OCI-LY1 (cell line): ENCODE data around the gene MUC5AC.
"Not testable (repeated sequence)": the region's sequence is repeated elsewhere in the genome, so short reads cannot be mapped to it uniquely, and the experiment has no call there.

Source experiments
- H2AFZ ChIP-seq: fragments of 200-600 bp; sonication (generic), shearing (Covaris generic); 2 replicates; pipeline ENCODE4 v1.6.0; 2014; ENCODE audit warnings: antibody characterized with exemption, mild to moderate bottlenecking, low read length
- H3F3A ChIP-seq: fragments of 200-600 bp; sonication (generic), shearing (Covaris generic); 2 replicates; pipeline ENCODE4 v1.6.0; 2014; ENCODE audit warnings: mild to moderate bottlenecking, antibody characterized with exemption, low read length, moderate library complexity; ENCODE audit not compliant: insufficient read depth
- H3K27ac ChIP-seq: fragments of 200-600 bp; sonication (generic); 2 replicates; pipeline ENCODE4 v1.5.1; 2014; ENCODE audit warnings: low read length, mixed run types, mild to moderate bottlenecking, low read depth; ENCODE audit not compliant: poor library complexity, severe bottlenecking
- H3K27me3 ChIP-seq: fragments of 200-600 bp; sonication (generic); 2 replicates; pipeline ENCODE4 v1.6.0; 2014; ENCODE audit warnings: antibody characterized with exemption, mild to moderate bottlenecking, low read length, moderate library complexity; ENCODE audit not compliant: insufficient read depth
- H3K36me3 ChIP-seq: fragments of 200-600 bp; sonication (generic); 2 replicates; pipeline ENCODE4 v1.6.1; 2014; ENCODE audit warnings: mild to moderate bottlenecking, antibody characterized with exemption, low read length, moderate library complexity, mixed read lengths; ENCODE audit not compliant: insufficient read depth
- H3K4me1 ChIP-seq: fragments of 200-600 bp; sonication (generic); 2 replicates; pipeline ENCODE4 v1.5.1; 2014; ENCODE audit warnings: mild to moderate bottlenecking, low read length, moderate library complexity; ENCODE audit not compliant: insufficient read depth, severe bottlenecking
- H3K4me2 ChIP-seq: fragments of 200-600 bp; sonication (generic), shearing (Covaris generic); 2 replicates; pipeline ENCODE4 v1.6.1; 2014; ENCODE audit warnings: low read length
- H3K4me3 ChIP-seq: fragments of 200-600 bp; sonication (generic); 2 replicates; pipeline ENCODE4 v1.5.1; 2014; ENCODE audit warnings: low read length, low read depth, mild to moderate bottlenecking, mixed read lengths; ENCODE audit not compliant: poor library complexity, severe bottlenecking
- H3K79me2 ChIP-seq: fragments of 200-600 bp; shearing (Covaris generic); 2 replicates; pipeline ENCODE4 v1.6.1; 2016; ENCODE audit warnings: mixed run types, low read length, mixed read lengths; ENCODE audit not compliant: insufficient read depth
- H3K9ac ChIP-seq: fragments of 200-600 bp; sonication (generic), shearing (Covaris generic); 2 replicates; pipeline ENCODE4 v1.6.1; 2014; ENCODE audit warnings: mild to moderate bottlenecking, low read length, mixed read lengths
- H3K9me2 ChIP-seq: fragments of 200-600 bp; sonication (generic), shearing (Covaris generic); 2 replicates; pipeline ENCODE4 v1.6.1; 2014; ENCODE audit warnings: low read depth, mild to moderate bottlenecking, low read length, mixed read lengths
- H3K9me3 ChIP-seq: fragments of 200-600 bp; shearing (Covaris generic); 2 replicates; pipeline ENCODE4 v1.6.1; 2014; ENCODE audit warnings: low read length, mixed read lengths
- H4K20me1 ChIP-seq: fragments of 200-600 bp; sonication (generic), shearing (Covaris generic); 2 replicates; pipeline ENCODE4 v1.6.0; 2016; ENCODE audit warnings: mild to moderate bottlenecking, low read length; ENCODE audit not compliant: insufficient read depth
- EZH2 ChIP-seq: fragments of 200-600 bp; sonication (generic), shearing (Covaris generic); IDR thresholded peaks from 2 replicates; pipeline ENCODE4 v1.8.0; 2017; ENCODE audit warnings: borderline replicate concordance, mixed run types, mild to moderate bottlenecking, antibody characterized with exemption, low read length, moderate library complexity, mixed read lengths
- TF ChIP-seq, protein P1 (sequence below): fragments of 200-600 bp; sonication (generic), shearing (Covaris generic); IDR thresholded peaks from 2 replicates; pipeline ENCODE4 v1.5.1; 2017; ENCODE audit warnings: mild to moderate bottlenecking, antibody characterized with exemption, low read length, moderate library complexity, mixed read lengths

MUC5AC gene

DNA sequence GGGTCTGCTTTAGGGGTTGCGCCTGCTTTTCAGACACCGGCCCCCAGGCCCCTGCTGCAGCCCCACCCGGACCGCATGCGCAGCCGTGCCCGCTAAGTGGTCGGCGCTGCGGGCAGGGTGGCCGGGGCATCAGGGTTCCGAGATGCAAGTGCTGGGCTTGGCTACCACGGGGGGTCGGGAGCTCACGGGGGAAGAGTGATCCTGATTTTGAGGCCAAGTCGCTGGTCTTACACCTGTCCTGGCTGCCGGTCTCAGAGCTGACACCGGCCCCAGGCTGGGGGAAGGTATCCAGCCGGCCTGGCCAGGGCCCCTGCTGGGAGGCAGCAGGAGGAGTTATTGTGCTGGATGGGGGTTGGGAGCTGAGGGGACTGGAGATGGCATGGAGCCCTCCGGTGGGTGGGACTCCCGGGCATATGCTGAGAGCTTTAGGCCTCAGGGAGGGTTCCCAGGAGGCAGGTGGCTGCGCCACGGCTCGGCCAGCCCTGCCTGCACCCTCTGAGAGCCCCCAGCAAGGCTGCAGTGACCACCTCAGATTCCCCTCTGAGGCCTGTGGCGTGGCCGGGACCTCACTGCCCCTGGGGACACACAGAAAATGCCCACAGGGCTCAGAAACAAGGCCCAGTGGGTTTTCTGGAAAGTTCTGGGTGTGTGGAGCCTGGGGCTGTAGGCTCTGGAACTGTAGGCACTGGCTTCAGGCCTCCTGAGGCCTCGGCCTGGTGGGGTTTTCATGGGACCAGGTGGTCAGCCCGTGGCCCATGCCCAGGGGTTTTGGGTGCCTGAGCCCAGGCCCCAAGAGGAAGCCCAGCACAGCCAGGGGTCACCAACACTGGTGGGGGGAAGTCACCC, 4.4 kb upstream of the MUC5AC start:
- TF ChIP-seq, protein P1, sequence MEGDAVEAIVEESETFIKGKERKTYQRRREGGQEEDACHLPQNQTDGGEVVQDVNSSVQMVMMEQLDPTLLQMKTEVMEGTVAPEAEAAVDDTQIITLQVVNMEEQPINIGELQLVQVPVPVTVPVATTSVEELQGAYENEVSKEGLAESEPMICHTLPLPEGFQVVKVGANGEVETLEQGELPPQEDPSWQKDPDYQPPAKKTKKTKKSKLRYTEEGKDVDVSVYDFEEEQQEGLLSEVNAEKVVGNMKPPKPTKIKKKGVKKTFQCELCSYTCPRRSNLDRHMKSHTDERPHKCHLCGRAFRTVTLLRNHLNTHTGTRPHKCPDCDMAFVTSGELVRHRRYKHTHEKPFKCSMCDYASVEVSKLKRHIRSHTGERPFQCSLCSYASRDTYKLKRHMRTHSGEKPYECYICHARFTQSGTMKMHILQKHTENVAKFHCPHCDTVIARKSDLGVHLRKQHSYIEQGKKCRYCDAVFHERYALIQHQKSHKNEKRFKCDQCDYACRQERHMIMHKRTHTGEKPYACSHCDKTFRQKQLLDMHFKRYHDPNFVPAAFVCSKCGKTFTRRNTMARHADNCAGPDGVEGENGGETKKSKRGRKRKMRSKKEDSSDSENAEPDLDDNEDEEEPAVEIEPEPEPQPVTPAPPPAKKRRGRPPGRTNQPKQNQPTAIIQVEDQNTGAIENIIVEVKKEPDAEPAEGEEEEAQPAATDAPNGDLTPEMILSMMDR, result no peak
- no peak for TF ChIP-seq EZH2
- Histone ChIP-seq H3K4me1 (no peaks in the 10 kb centered on the region), H3K9me2 (no peaks in the 10 kb centered on the region), H3K79me2 (no peaks in the 10 kb centered on the region), H3K9ac (no peak overlapping the region), H4K20me1 (no peaks in the 10 kb centered on the region), H3K36me3 (no peaks in the 10 kb centered on the region), H3K27ac (no peak overlapping the region), H3K4me2 (no peak overlapping the region), H3F3A (no peaks in the 10 kb centered on the region), H2AFZ (no peak overlapping the region), H3K27me3 (no peaks in the 10 kb centered on the region), H3K9me3 (0 out of 2 replicates have a peak, but pooled peaks cover 3% of the 10 kb centered on the region), H3K4me3 (no peak overlapping the region)

DNA sequence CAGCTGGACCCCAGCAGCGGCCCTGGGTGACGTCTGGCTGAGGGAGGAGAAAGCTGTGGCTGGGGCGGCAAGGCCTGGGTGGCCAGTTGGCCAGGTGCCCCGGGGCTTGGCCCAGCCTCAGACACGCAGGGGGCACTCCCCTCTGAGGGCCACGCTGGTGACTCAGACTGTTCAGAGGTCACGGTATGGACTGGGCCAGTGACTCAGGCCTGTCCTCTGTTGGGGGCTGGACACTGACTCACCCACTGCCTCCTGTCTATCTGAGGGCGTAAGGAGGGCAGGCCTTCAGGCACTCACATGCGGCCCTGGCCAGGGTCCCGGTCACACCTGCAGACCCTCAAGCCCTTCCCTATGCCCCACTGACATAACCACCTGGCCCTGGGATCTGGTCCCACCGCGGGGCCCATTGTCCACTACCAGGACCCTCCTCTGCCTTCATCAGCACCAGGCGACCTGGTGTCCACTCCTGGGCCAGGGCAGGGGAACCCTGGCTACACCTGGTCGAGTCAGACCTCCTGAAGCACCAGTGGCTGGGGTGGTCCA, 3.7 kb upstream of the MUC5AC start:
- Histone ChIP-seq H3K9me2 (no peaks in the 10 kb centered on the region), H3K36me3 (no peaks in the 10 kb centered on the region), H3K4me2 (no peak overlapping the region), H3K27ac (no peak overlapping the region), H3K4me1 (no peaks in the 10 kb centered on the region), H3K9me3 (0 out of 2 replicates have a peak, but pooled peaks cover 3% of the 10 kb centered on the region), H4K20me1 (no peaks in the 10 kb centered on the region), H3K9ac (no peak overlapping the region), H3K4me3 (no peak overlapping the region), H3F3A (no peaks in the 10 kb centered on the region), H3K79me2 (no peaks in the 10 kb centered on the region), H3K27me3 (no peaks in the 10 kb centered on the region), H2AFZ (no peak overlapping the region)
- no peak for TF ChIP-seq EZH2
- TF ChIP-seq, protein P1, result no peak

DNA sequence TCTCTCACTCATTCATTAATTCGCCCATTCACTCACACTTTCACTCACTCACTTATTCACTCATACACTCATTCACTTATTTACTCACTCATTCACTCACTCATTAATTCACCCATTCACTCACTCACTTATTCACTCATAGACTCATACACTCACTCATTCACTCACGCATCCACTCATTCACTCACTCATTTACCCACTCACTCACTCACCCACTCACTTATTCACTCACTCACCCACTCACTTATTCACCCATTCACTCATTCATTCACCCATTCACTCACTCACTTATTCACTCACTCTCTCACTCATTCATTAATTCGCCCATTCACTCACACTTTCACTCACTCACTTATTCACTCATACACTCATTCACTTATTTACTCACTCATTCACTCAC, 3.1 kb upstream of the MUC5AC start:
- H3K4me1 ChIP-seq, H3K9ac ChIP-seq, H3K4me2 ChIP-seq: not testable (repeated sequence)

More for the DNA sequence above, 3.1 kb upstream of the MUC5AC start:
- H4K20me1 ChIP-seq, H3K79me2 ChIP-seq, H3K4me3 ChIP-seq, H3K27ac ChIP-seq, H3K9me2 ChIP-seq, H2AFZ ChIP-seq, H3K9me3 ChIP-seq, H3F3A ChIP-seq, H3K27me3 ChIP-seq, H3K36me3 ChIP-seq: not testable (repeated sequence)
